GM12865 (cell line): Measurements from ENCODE around the gene C11orf86.
"Not testable (repeated sequence)": the region's sequence is repeated elsewhere in the genome, so short reads cannot be mapped to it uniquely, and the experiment has no call there.

Experiments
- DNase-seq: peaks from one replicate; pipeline ENCODE4 v3.0.0; 2010; ENCODE audit warnings: low read depth
- H3K4me3 ChIP-seq: 2 replicates; pipeline ENCODE4 v1.5.1; 2011; ENCODE audit warnings: mild to moderate bottlenecking, low read depth, low read length, control low read depth
- CTCF ChIP-seq: IDR thresholded peaks from 2 replicates; pipeline ENCODE4 v1.5.1; 2011; ENCODE audit warnings: low read length, control low read depth, low read depth, inconsistent platforms; ENCODE audit not compliant: insufficient read depth; ENCODE audit errors: missing control alignments

Gene C11orf86

GRCh38 chr11:66981976-66982578 is 7.0 kb downstream of the C11orf86 start:
- no peak overlapping the region for H3K4me3 ChIP-seq
- DNase-seq = peak; percentile 61
- TF ChIP-seq CTCF = no peak

GRCh38 chr11:66983275-66983924 is 8.3 kb downstream of the C11orf86 start:
- no peak overlapping the region for H3K4me3 ChIP-seq
- no peak for TF ChIP-seq CTCF
- no peak for DNase-seq

- DNase-seq = no peak
- no peak for TF ChIP-seq CTCF
- no peak overlapping the region for H3K4me3 ChIP-seq
These were observed 10.5 kb downstream of the C11orf86 start for GRCh38 chr11:66985508-66986177.

GRCh38 chr11:66986178-66986545 is 11.1 kb downstream of the C11orf86 start:
- H3K4me3 ChIP-seq = no peak overlapping the region
- no peak for TF ChIP-seq CTCF
- no peak for DNase-seq

GRCh38 chr11:66987158-66987620 is 12.1 kb downstream of the C11orf86 start:
- TF ChIP-seq CTCF = no peak
- H3K4me3 ChIP-seq = no peak overlapping the region

GRCh38 chr11:66987924-66988637 is 13.0 kb downstream of the C11orf86 start:
- no peak for DNase-seq
- TF ChIP-seq CTCF = no peak
- no peak overlapping the region for H3K4me3 ChIP-seq

More at GRCh38 chr11:66987158-66987620, 12.1 kb downstream of the C11orf86 start:
- no peak for DNase-seq

- not testable (repeated sequence) for H3K4me3 ChIP-seq, DNase-seq
These were observed 13.6 kb downstream of the C11orf86 start for GRCh38 chr11:66988741-66989140.

GRCh38 chr11:66989360-66989759 is 14.3 kb downstream of the C11orf86 start:
- not testable (repeated sequence) for H3K4me3 ChIP-seq, DNase-seq
